ENCODE data around the gene MFN2.

- no peak for TF ChIP-seq CTCF (IDR thresholded peaks at IDR 0.05)
- no peak for TF ChIP-seq EP300 (IDR thresholded peaks at IDR 0.05)
- no peak for TF ChIP-seq POLR2A (IDR thresholded peaks at IDR 0.05)
These were observed 1.0 kb upstream of the MFN2 start for GRCh38 chr1:11979028-11979850.
